ENCODE measurements around the gene PDHX.

PDHX gene

DNA sequence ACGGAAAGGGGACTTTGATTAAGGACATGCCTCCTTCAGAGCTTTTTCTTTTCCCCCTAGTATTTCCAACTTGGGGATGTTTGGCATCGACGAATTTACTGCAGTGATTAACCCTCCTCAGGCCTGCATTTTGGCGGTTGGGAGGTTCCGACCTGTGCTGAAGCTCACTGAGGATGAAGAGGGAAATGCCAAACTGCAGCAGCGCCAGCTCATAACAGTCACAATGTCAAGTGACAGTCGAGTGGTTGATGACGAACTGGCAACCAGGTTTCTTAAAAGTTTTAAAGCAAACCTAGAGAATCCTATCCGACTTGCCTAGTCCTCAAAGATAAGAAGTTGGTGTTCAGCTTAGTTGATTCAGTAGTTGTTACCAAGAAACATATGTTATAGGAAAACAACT is 78.4 kb downstream of the PDHX start:
- H2BK120ac ChIP-seq (ENCODE audit: low read depth, low read length) = no peak overlapping the region
- H3K4me2 ChIP-seq (ENCODE audit: insufficient read depth, low read length, poor library complexity, severe bottlenecking) = no peak overlapping the region
- H2AFZ ChIP-seq (ENCODE audit: low read length) = no peak overlapping the region
- DNase-seq (ENCODE audit: low spot score) = no peak
- no peak overlapping the region for H3K4ac ChIP-seq (ENCODE audit: low read length)
- no peak overlapping the region for H3K9ac ChIP-seq (ENCODE audit: low read depth, low read length, poor library complexity)
- no peaks in the 10 kb centered on the region for H3K79me1 ChIP-seq (ENCODE audit: low read depth, low read length)
- H2AK5ac ChIP-seq (ENCODE audit: low read depth, low read length) = no peak overlapping the region
- H3K9me3 ChIP-seq (replicated peaks in 1 of 2; ENCODE audit: control insufficient read depth in 2 of 2, insufficient read depth in 1 of 2, low read depth in 1 of 2, low read length in 2 of 2) = no peaks in the 10 kb centered on the region
- H3K36me3 ChIP-seq (replicated peaks in 1 of 2; ENCODE audit: control insufficient read depth in 2 of 2, insufficient read depth in 2 of 2, low read length in 2 of 2) = peaks cover 0 to 29% of the 10 kb centered on the region in 2 donors
- H4K91ac ChIP-seq (ENCODE audit: low read depth, low read length, poor library complexity) = no peak overlapping the region
- no peak overlapping the region for H2BK5ac ChIP-seq (ENCODE audit: low read length)
- no peak overlapping the region for H3K23ac ChIP-seq (ENCODE audit: low read depth, low read length, poor library complexity)
- no peak overlapping the region for H2BK12ac ChIP-seq (ENCODE audit: low read length)
- H3K27me3 ChIP-seq (ENCODE audit: control insufficient read depth in 3 of 3, insufficient read depth in 3 of 3, low read depth in 1 of 3, low read length in 3 of 3) = no peaks in the 10 kb centered on the region
- no peak overlapping the region for H3K4me3 ChIP-seq (ENCODE audit: low read length in 2 of 2)
- no CpG with 5 or more reads among the region's 9 CpGs for WGBS, 2 donors (ENCODE audit: extremely low coverage in 2 of 2, insufficient read length in 2 of 2, insufficient replicate concordance in 1 of 2)
- no peak overlapping the region for H3K18ac ChIP-seq (ENCODE audit: low read length)
- H3K4me1 ChIP-seq (ENCODE audit: control insufficient read depth in 2 of 2, insufficient read depth in 1 of 2, low read depth in 1 of 2, low read length in 2 of 2) = no peaks in the 10 kb centered on the region
- no peak overlapping the region for H2BK15ac ChIP-seq (ENCODE audit: low read length)
- no peak overlapping the region for H4K8ac ChIP-seq (ENCODE audit: low read depth, low read length)
- no peak overlapping the region for H3K27ac ChIP-seq (replicated peaks; ENCODE audit: low read length)
- no peak overlapping the region for H3K14ac ChIP-seq (ENCODE audit: low read length)

DNA sequence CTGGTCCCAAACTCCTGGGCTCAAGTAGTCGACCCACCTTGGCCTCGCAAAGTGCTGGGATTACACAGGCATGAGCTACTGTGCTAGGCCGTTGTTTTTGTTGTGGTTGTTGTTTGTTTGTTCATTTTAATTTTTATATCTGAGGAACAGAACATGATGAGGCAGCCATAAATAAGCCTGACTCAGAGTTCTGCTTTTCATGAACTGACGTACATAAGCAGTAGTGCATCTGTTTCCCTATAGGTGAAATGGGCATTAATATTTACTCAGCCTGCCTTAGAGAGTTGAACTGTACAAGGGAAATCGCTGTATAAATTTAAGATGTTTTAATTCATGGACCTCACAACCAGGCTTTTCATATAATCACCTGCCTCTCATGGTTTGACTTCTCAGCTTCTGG is 80.5 kb downstream of the PDHX start:
- H2BK12ac ChIP-seq (ENCODE audit: low read length) = no peak overlapping the region
- no peak overlapping the region for H4K91ac ChIP-seq (ENCODE audit: low read depth, low read length, poor library complexity)
- no peak overlapping the region for H2AFZ ChIP-seq (ENCODE audit: low read length)
- H3K4ac ChIP-seq (ENCODE audit: low read length) = no peak overlapping the region
- H3K4me1 ChIP-seq (ENCODE audit: control insufficient read depth in 2 of 2, insufficient read depth in 1 of 2, low read depth in 1 of 2, low read length in 2 of 2) = no peaks in the 10 kb centered on the region
- DNase-seq (ENCODE audit: low spot score) = no peak
- H3K4me2 ChIP-seq (ENCODE audit: insufficient read depth, low read length, poor library complexity, severe bottlenecking) = no peak overlapping the region
- no peak overlapping the region for H3K27ac ChIP-seq (replicated peaks; ENCODE audit: low read length)
- WGBS, 2 donors (ENCODE audit: extremely low coverage in 2 of 2, insufficient read length in 2 of 2, insufficient replicate concordance in 1 of 2) = no CpG with 5 or more reads among the region's 5 CpGs
- no peak overlapping the region for H2AK5ac ChIP-seq (ENCODE audit: low read depth, low read length)
- H2BK120ac ChIP-seq (ENCODE audit: low read depth, low read length) = no peak overlapping the region
- H3K14ac ChIP-seq (ENCODE audit: low read length) = no peak overlapping the region
- H3K23ac ChIP-seq (ENCODE audit: low read depth, low read length, poor library complexity) = no peak overlapping the region
- no peak overlapping the region for H2BK5ac ChIP-seq (ENCODE audit: low read length)
- H3K36me3 ChIP-seq (replicated peaks in 1 of 2; ENCODE audit: control insufficient read depth in 2 of 2, insufficient read depth in 2 of 2, low read length in 2 of 2) = peaks cover 0 to 28% of the 10 kb centered on the region in 2 donors
- no peaks in the 10 kb centered on the region for H3K79me1 ChIP-seq (ENCODE audit: low read depth, low read length)
- no peak overlapping the region for H2BK15ac ChIP-seq (ENCODE audit: low read length)
- no peak overlapping the region for H3K18ac ChIP-seq (ENCODE audit: low read length)
- no peaks in the 10 kb centered on the region for H3K27me3 ChIP-seq (ENCODE audit: control insufficient read depth in 3 of 3, insufficient read depth in 3 of 3, low read depth in 1 of 3, low read length in 3 of 3)
- H3K9me3 ChIP-seq (replicated peaks in 1 of 2; ENCODE audit: control insufficient read depth in 2 of 2, insufficient read depth in 1 of 2, low read depth in 1 of 2, low read length in 2 of 2) = no peaks in the 10 kb centered on the region
- no peak overlapping the region for H3K9ac ChIP-seq (ENCODE audit: low read depth, low read length, poor library complexity)
- no peak overlapping the region for H4K8ac ChIP-seq (ENCODE audit: low read depth, low read length)
- no peak overlapping the region for H3K4me3 ChIP-seq (ENCODE audit: low read length in 2 of 2)

DNA sequence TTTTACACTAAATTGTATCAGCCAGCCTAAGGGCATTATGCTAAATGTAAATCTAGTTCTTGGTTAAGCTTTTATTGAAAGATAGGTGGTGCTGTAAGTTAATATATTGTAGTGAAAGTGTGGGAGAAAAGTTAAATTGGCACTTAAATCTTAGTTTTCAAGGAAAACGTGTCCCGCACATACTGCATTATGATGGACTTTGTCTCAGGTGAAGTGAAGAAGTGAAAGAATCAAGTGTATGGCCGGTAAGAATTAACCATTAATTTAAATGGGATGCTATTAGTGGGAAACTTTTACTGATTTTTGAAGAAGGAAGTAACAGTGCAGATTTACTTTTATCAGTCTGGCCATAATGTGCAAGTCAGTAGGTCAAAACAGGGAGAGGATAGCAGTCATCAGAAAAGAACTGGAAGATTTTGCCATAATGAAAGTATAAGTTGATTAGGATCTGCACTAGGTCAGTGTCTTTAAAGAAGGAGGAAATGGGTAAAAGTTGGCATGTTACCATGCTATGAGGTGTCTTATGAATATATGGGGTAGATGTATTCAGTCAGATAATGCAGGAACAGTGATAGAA is 81.6 kb downstream of the PDHX start:
- Histone ChIP-seq H3K9ac (ENCODE audit: low read depth, low read length, poor library complexity) (no peak overlapping the region), H3K27ac (replicated peaks; ENCODE audit: low read length) (no peak overlapping the region), H3K4me1 (ENCODE audit: control insufficient read depth in 2 of 2, insufficient read depth in 1 of 2, low read depth in 1 of 2, low read length in 2 of 2) (no peaks in the 10 kb centered on the region), H3K36me3 (replicated peaks in 1 of 2; ENCODE audit: control insufficient read depth in 2 of 2, insufficient read depth in 2 of 2, low read length in 2 of 2) (peaks cover 0 to 18% of the 10 kb centered on the region in 2 donors), H3K79me1 (ENCODE audit: low read depth, low read length) (no peaks in the 10 kb centered on the region), H2BK120ac (ENCODE audit: low read depth, low read length) (no peak overlapping the region), H3K4me2 (ENCODE audit: insufficient read depth, low read length, poor library complexity, severe bottlenecking) (no peak overlapping the region), H4K91ac (ENCODE audit: low read depth, low read length, poor library complexity) (no peak overlapping the region), H3K18ac (ENCODE audit: low read length) (no peak overlapping the region), H3K23ac (ENCODE audit: low read depth, low read length, poor library complexity) (no peak overlapping the region), H2BK12ac (ENCODE audit: low read length) (no peak overlapping the region), H3K27me3 (ENCODE audit: control insufficient read depth in 3 of 3, insufficient read depth in 3 of 3, low read depth in 1 of 3, low read length in 3 of 3) (no peaks in the 10 kb centered on the region), H3K4ac (ENCODE audit: low read length) (no peak overlapping the region), H3K9me3 (replicated peaks in 1 of 2; ENCODE audit: control insufficient read depth in 2 of 2, insufficient read depth in 1 of 2, low read depth in 1 of 2, low read length in 2 of 2) (no peaks in the 10 kb centered on the region), H4K8ac (ENCODE audit: low read depth, low read length) (no peak overlapping the region), H2AFZ (ENCODE audit: low read length) (no peak overlapping the region), H3K4me3 (ENCODE audit: low read length in 2 of 2) (no peak overlapping the region), H2AK5ac (ENCODE audit: low read depth, low read length) (no peak overlapping the region), H2BK5ac (ENCODE audit: low read length) (no peak overlapping the region), H2BK15ac (ENCODE audit: low read length) (no peak overlapping the region), H3K14ac (ENCODE audit: low read length) (no peak overlapping the region)
- DNase-seq (ENCODE audit: low spot score) = no peak
- no CpG with 5 or more reads among the region's 3 CpGs for WGBS, 2 donors (ENCODE audit: extremely low coverage in 2 of 2, insufficient read length in 2 of 2, insufficient replicate concordance in 1 of 2)

DNA sequence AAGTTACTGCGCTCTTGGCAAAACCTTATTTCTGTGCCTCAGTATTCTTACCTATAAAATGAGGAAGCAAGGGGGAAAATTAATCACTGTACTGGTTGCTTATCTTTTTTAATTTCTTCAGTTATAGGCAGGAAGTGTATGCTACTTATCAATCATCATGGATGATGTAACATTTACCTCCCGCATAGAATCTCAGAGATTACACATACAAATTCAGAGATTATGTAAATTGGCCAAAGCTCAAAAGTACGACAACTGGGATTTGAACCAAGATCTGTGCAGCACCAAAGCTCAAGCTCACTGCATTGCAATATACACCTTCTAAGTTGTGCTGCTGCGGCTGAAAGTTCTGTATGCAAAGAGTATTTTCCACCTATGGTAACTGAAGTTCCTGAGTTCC is 83.0 kb downstream of the PDHX start:
- Histone ChIP-seq H4K91ac (ENCODE audit: low read depth, low read length, poor library complexity) (no peak overlapping the region), H3K9me3 (replicated peaks in 1 of 2; ENCODE audit: control insufficient read depth in 2 of 2, insufficient read depth in 1 of 2, low read depth in 1 of 2, low read length in 2 of 2) (no peaks in the 10 kb centered on the region), H3K27ac (replicated peaks; ENCODE audit: low read length) (no peak overlapping the region), H3K4ac (ENCODE audit: low read length) (no peak overlapping the region), H4K8ac (ENCODE audit: low read depth, low read length) (no peak overlapping the region), H3K23ac (ENCODE audit: low read depth, low read length, poor library complexity) (no peak overlapping the region), H3K14ac (ENCODE audit: low read length) (no peak overlapping the region), H2AK5ac (ENCODE audit: low read depth, low read length) (no peak overlapping the region), H2AFZ (ENCODE audit: low read length) (no peak overlapping the region), H3K4me1 (ENCODE audit: control insufficient read depth in 2 of 2, insufficient read depth in 1 of 2, low read depth in 1 of 2, low read length in 2 of 2) (no peaks in the 10 kb centered on the region), H3K4me3 (ENCODE audit: low read length in 2 of 2) (no peak overlapping the region), H2BK120ac (ENCODE audit: low read depth, low read length) (no peak overlapping the region), H3K27me3 (ENCODE audit: control insufficient read depth in 3 of 3, insufficient read depth in 3 of 3, low read depth in 1 of 3, low read length in 3 of 3) (no peaks in the 10 kb centered on the region), H3K18ac (ENCODE audit: low read length) (no peak overlapping the region), H2BK5ac (ENCODE audit: low read length) (no peak overlapping the region), H3K9ac (ENCODE audit: low read depth, low read length, poor library complexity) (no peak overlapping the region), H3K4me2 (ENCODE audit: insufficient read depth, low read length, poor library complexity, severe bottlenecking) (no peak overlapping the region), H3K79me1 (ENCODE audit: low read depth, low read length) (no peaks in the 10 kb centered on the region), H3K36me3 (replicated peaks in 1 of 2; ENCODE audit: control insufficient read depth in 2 of 2, insufficient read depth in 2 of 2, low read length in 2 of 2) (peaks cover 0 to 5% of the 10 kb centered on the region in 2 donors), H2BK12ac (ENCODE audit: low read length) (no peak overlapping the region), H2BK15ac (ENCODE audit: low read length) (no peak overlapping the region)
- no peak for DNase-seq (ENCODE audit: low spot score)
- WGBS, 2 donors (ENCODE audit: extremely low coverage in 2 of 2, insufficient read length in 2 of 2, insufficient replicate concordance in 1 of 2) = no CpG with 5 or more reads among the region's 4 CpGs
